Measurements from ENCODE around the gene PIK3CD. TPM values are rescaled to one million over a fixed set of nuclear protein-coding genes. Genes with fewer than 3 reads are reported as not detected.

Gene PIK3CD
- total and polyA plus RNA-seq, 4 donors: 1.8 to 11.3 (median 3.4) TPM

DNA sequence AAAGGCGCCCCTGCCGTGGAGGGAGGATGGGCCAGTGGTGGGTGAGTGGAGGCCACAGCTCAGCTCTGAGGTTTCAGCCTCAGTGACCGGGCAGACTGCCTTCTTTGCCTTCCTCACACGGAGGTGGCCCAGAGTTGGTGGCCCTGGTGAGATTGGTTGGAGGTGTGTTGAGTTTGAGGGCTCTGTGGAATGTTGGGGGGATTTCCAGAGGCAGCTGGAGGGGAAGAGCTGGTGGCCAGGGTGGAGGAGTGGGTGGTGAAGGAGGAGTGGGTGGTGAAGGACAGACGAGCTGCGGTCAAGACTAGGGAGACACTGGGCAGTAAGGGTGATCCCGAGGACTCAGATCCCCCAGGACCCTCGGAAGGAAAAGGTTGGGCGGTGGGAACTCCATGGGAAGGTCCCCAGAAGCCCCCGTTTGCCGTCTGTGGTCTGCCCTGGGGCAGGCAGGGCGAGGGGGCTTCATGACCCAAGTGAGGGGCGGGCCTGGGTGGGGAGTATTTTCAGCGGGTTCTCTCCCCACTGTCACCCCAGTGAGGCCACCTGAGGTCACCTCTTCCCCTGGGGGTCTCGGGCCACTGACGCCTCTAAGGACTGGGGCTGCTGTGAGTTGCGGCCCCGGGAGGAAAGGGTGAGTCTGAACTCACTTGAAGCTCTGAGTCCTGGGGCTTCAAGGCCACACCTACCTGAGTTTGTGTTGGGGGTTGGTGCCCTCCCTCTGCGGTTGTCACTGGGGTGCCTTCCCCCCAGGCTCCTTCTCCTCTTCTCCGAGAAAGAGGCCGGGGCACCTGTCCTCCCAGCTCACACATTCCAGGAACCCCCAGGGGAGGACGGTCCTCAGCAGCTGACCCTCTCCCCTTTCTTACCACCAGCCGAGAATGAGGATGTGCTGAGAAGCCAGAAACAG, 22.7 kb upstream of the PIK3CD start:
- H3K4me3 ChIP-seq (ENCODE audit: low read depth in 1 of 3, low read length in 3 of 3): no peak overlapping the region
- no peak overlapping the region for H3K9ac ChIP-seq (ENCODE audit: low read depth in 1 of 2, low read length in 2 of 2)
- no peak for DNase-seq (ENCODE audit: low spot score)
- WGBS: 62% methylated on average over 23 of the region's 23 CpGs
- no peaks in the 10 kb centered on the region for H3K36me3 ChIP-seq (ENCODE audit: control insufficient read depth in 4 of 4, insufficient read depth in 3 of 4, low read depth in 1 of 4, low read length in 3 of 4)
- H3K27me3 ChIP-seq (ENCODE audit: control insufficient read depth in 4 of 4, insufficient read depth in 4 of 4, low read length in 3 of 4): no peaks in the 10 kb centered on the region
- H3K27ac ChIP-seq (ENCODE audit: low read depth in 1 of 2, low read length in 2 of 2): no peak overlapping the region
- TF ChIP-seq RAD21 (IDR thresholded peaks at IDR 0.05): no peak
- TF ChIP-seq, protein P1, sequence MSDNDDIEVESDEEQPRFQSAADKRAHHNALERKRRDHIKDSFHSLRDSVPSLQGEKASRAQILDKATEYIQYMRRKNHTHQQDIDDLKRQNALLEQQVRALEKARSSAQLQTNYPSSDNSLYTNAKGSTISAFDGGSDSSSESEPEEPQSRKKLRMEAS (IDR thresholded peaks at IDR 0.05): no peak
- no peak for TF ChIP-seq RXRA (IDR thresholded peaks at IDR 0.05)
- no peak for TF ChIP-seq FOXA2 (IDR thresholded peaks at IDR 0.05)
- TF ChIP-seq, protein P2, sequence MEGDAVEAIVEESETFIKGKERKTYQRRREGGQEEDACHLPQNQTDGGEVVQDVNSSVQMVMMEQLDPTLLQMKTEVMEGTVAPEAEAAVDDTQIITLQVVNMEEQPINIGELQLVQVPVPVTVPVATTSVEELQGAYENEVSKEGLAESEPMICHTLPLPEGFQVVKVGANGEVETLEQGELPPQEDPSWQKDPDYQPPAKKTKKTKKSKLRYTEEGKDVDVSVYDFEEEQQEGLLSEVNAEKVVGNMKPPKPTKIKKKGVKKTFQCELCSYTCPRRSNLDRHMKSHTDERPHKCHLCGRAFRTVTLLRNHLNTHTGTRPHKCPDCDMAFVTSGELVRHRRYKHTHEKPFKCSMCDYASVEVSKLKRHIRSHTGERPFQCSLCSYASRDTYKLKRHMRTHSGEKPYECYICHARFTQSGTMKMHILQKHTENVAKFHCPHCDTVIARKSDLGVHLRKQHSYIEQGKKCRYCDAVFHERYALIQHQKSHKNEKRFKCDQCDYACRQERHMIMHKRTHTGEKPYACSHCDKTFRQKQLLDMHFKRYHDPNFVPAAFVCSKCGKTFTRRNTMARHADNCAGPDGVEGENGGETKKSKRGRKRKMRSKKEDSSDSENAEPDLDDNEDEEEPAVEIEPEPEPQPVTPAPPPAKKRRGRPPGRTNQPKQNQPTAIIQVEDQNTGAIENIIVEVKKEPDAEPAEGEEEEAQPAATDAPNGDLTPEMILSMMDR (IDR thresholded peaks at IDR 0.05; ENCODE audit: low read depth, low read length, missing input control): no peak
- TF ChIP-seq HNF4G (IDR thresholded peaks at IDR 0.05): no peak
- TF ChIP-seq, protein P3, sequence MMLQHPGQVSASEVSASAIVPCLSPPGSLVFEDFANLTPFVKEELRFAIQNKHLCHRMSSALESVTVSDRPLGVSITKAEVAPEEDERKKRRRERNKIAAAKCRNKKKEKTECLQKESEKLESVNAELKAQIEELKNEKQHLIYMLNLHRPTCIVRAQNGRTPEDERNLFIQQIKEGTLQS (IDR thresholded peaks at IDR 0.05): no peak
- TF ChIP-seq, protein P4, sequence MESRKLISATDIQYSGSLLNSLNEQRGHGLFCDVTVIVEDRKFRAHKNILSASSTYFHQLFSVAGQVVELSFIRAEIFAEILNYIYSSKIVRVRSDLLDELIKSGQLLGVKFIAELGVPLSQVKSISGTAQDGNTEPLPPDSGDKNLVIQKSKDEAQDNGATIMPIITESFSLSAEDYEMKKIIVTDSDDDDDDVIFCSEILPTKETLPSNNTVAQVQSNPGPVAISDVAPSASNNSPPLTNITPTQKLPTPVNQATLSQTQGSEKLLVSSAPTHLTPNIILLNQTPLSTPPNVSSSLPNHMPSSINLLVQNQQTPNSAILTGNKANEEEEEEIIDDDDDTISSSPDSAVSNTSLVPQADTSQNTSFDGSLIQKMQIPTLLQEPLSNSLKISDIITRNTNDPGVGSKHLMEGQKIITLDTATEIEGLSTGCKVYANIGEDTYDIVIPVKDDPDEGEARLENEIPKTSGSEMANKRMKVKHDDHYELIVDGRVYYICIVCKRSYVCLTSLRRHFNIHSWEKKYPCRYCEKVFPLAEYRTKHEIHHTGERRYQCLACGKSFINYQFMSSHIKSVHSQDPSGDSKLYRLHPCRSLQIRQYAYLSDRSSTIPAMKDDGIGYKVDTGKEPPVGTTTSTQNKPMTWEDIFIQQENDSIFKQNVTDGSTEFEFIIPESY (IDR thresholded peaks at IDR 0.05): no peak
- TF ChIP-seq HNF4A (conservative IDR thresholded peaks at IDR 0.05): no peak
- no peak for TF ChIP-seq EGR1 (IDR thresholded peaks at IDR 0.05; ENCODE audit: low read depth in 2 of 2)
- TF ChIP-seq, protein P5, sequence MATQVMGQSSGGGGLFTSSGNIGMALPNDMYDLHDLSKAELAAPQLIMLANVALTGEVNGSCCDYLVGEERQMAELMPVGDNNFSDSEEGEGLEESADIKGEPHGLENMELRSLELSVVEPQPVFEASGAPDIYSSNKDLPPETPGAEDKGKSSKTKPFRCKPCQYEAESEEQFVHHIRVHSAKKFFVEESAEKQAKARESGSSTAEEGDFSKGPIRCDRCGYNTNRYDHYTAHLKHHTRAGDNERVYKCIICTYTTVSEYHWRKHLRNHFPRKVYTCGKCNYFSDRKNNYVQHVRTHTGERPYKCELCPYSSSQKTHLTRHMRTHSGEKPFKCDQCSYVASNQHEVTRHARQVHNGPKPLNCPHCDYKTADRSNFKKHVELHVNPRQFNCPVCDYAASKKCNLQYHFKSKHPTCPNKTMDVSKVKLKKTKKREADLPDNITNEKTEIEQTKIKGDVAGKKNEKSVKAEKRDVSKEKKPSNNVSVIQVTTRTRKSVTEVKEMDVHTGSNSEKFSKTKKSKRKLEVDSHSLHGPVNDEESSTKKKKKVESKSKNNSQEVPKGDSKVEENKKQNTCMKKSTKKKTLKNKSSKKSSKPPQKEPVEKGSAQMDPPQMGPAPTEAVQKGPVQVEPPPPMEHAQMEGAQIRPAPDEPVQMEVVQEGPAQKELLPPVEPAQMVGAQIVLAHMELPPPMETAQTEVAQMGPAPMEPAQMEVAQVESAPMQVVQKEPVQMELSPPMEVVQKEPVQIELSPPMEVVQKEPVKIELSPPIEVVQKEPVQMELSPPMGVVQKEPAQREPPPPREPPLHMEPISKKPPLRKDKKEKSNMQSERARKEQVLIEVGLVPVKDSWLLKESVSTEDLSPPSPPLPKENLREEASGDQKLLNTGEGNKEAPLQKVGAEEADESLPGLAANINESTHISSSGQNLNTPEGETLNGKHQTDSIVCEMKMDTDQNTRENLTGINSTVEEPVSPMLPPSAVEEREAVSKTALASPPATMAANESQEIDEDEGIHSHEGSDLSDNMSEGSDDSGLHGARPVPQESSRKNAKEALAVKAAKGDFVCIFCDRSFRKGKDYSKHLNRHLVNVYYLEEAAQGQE (IDR thresholded peaks at IDR 0.05): no peak
- no peak for TF ChIP-seq FOXA1 (IDR thresholded peaks at IDR 0.05)
- TF ChIP-seq SP1 (IDR thresholded peaks at IDR 0.05): no peak
- no peak for TF ChIP-seq TAF1 (conservative IDR thresholded peaks at IDR 0.05)
- TF ChIP-seq YY1 (IDR thresholded peaks at IDR 0.05): no peak
- TF ChIP-seq NR2F2 (IDR thresholded peaks at IDR 0.05): no peak
- TF ChIP-seq JUND (IDR thresholded peaks at IDR 0.05): no peak
- H3K9me3 ChIP-seq (ENCODE audit: control insufficient read depth in 4 of 4, low read length in 3 of 4): no peaks in the 10 kb centered on the region
- H3K4me1 ChIP-seq (ENCODE audit: control insufficient read depth in 4 of 4, insufficient read depth in 4 of 4, low read length in 3 of 4): peaks cover 0 to 5% (median 2%) of the 10 kb centered on the region in 4 donors

Data from liver (tissue), 9 donors.